ENCODE data around the gene IGSF21.

DNA sequence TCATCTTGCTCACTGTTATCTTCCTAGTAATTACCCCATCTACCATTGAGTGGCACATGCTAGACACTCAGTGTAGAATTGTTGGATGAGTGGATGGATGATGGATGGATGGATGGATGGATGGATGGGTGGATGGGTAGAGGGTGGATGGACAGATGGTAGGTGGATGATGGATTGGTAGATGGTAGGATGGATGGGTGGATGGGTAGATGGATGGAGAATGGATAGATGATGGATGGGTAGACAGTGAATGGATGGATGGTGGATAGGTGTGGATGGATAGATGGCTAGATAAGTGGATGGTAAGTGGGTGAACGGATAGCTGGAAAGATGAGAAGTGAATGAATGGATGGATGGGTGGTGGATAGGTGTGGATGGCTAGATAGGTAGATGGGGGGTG lies 207.9 kb downstream of the IGSF21 start:
- TF ChIP-seq SUZ12 (IDR thresholded peaks at IDR 0.05; ENCODE audit: extremely low read depth, insufficient read depth, insufficient read length) (no peak), YY1 (IDR thresholded peaks at IDR 0.05; ENCODE audit: insufficient read depth, insufficient read length) (no peak)
